Choroid plexus epithelial cell (primary cell): ENCODE results near the gene SNRPB.

Experiments
- DNase-seq: peaks from one replicate; pipeline ENCODE4 v3.0.0-alpha.2; 2010; ENCODE audit warnings: low read depth
- H3K4me3 ChIP-seq: 2 replicates; pipeline ENCODE4 v1.5.1; 2011; ENCODE audit warnings: low read depth, mild to moderate bottlenecking, control low read depth, low read length, moderate library complexity
- TF ChIP-seq, protein P1 (sequence below): conservative IDR thresholded peaks from 2 replicates; pipeline ENCODE4 v1.5.1; 2011; ENCODE audit warnings: low read depth, mild to moderate bottlenecking, control low read depth, inconsistent platforms, low read length, moderate library complexity

SNRPB gene

DNA sequence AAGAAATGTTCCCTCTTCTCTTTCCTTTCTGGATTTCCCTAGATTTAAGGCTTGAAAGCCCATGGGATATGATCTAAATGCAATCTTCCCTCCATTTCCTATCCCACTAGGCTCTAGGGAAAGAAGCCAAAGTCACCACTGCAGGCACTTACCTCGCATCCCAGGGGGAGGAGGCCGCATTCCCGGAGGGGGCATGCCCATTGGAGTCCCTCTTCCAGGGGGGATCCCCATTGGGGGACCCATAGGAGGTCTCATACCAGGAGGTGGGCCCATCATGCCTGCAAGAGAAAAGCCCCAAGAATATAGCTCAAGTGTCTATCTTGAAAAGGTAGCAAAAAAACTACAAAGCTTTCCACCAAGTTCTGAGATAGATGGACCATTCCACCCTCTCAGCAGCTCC lies 8.1 kb downstream of the SNRPB start:
- TF ChIP-seq, protein P1, sequence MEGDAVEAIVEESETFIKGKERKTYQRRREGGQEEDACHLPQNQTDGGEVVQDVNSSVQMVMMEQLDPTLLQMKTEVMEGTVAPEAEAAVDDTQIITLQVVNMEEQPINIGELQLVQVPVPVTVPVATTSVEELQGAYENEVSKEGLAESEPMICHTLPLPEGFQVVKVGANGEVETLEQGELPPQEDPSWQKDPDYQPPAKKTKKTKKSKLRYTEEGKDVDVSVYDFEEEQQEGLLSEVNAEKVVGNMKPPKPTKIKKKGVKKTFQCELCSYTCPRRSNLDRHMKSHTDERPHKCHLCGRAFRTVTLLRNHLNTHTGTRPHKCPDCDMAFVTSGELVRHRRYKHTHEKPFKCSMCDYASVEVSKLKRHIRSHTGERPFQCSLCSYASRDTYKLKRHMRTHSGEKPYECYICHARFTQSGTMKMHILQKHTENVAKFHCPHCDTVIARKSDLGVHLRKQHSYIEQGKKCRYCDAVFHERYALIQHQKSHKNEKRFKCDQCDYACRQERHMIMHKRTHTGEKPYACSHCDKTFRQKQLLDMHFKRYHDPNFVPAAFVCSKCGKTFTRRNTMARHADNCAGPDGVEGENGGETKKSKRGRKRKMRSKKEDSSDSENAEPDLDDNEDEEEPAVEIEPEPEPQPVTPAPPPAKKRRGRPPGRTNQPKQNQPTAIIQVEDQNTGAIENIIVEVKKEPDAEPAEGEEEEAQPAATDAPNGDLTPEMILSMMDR, result no peak
- H3K4me3 ChIP-seq, result no peak overlapping the region
- DNase-seq, result no peak

DNA sequence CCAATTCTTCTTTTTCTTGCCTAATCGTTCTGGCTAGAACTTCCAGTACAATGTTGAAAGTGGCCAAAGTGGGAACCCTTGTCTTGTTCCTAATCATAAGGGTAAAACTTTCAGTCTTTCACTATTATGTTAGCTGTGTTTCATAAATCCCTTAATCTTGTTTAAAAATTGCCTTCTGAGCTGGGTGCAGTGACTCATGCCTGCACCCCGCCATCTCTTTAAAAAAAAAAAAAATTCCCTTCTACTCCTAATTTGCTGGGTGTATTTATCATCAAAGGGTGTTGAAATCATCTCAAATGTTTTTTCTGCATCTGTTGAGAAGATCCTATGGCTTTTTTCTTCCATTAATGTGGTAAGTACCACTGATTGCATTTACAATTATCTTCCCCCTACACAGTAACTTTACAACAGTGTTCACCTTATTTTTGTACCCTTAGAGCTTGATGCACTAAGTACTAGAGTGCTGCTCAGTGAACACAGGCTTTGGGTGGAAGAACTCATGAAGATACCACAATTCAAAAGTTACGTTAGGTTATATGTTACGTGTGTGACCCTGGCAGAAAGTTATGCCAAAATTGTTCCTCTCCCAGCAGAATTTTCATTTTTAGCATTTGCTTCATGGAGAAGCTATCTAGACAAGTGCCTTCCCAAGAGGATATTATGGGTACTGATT lies 9.7 kb downstream of the SNRPB start:
- no peak overlapping the region for H3K4me3 ChIP-seq
- TF ChIP-seq, protein P1, result no peak
- DNase-seq, result no peak

DNA sequence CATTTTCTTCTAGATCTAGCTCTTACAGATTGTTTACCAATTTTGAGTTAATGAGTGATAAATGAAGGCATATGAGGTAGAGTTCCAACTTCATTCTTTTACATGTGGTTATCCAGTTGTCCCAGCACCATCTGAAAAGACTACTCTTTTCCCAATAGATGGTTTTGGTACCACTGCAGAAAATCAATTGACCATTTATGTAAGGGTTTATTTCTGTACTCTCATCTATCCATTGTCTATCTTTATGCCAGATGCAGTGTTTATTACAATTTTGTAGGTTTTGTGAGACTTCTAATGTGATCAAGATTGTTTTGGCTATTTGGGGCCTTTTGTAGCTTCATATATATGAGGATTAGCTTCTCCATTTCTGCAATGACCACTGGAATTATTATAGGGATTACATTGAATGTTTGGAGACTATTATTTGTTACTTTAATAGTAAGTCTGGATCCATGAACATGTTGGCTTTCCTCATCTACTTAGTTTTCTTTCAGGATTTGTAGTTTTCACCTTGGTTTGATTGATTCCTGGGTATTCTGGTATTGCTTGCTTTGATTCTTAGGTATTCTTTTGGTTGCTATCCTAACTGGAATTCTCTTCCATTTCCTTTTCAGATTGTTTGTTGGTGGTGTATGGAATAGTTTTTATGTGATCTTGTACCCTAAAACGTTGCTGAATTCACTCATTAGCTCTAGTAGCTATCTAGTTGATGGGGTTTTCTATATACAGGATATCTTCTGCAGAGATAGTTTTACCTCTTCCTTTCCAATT lies 10.4 kb downstream of the SNRPB start:
- no peak overlapping the region for H3K4me3 ChIP-seq
- TF ChIP-seq, protein P1, result no peak
- no peak for DNase-seq

DNA sequence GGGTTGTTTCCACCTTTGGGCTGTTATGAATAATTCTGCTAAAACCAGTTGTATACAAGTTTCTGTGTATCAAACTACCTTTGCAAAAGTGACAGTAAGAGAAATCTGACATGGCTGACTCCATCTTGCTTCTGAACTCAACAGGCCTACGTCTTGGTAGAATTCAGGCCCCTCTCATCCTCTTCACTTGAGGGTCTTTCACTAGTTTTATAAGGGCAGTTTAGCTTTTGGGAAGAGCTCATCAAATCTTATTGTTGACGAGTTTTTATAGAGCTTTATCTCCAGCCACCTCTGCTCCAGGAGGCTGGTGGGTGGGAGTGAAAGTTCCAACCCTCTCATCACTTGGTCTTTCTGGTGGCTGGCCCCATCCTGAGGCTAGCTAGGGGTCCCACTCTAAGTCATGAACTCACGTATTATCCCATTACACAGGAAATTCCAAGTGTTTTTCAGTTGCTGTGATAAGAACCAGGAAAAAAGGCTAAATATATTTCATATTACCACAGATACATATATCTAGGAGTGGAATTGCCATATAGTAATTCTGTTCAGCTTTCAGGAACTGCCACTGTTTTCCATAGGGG lies 11.6 kb downstream of the SNRPB start:
- TF ChIP-seq, protein P1, result no peak
- DNase-seq, result no peak
- H3K4me3 ChIP-seq, result no peak overlapping the region

DNA sequence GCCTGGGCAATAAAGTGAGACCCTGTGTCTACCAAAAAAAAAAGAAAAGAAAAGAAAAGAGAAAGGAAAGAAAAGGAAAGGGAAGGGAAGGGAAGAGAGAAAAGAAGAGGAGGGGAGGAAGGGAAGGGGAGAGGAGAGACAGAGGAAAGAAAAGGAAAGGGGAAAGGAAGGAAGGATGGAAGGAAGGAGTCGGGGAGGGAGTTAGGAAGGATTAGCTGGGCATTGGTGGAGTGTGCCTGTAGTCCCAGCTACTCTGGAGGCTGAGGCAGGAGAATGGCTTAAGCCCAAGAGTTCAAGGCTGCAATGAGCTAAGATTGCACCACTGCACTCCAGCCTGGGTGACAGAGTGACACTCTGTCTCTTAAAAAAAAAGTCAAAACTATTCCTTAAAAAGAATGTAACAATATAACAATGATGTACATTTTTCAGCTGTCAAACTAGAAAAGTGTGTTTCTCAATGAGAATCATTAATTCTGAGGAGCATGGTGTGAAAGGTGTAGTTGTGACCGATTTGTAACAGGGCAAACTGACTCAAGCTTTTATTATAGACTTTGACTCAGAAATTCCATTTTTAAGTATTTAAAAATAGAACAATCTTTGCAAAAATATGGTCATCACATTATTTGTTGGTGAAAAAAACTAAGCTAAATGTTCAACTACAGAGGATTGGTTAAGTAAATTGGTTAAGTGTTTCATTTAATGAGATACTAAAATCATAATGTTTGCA lies 14.7 kb downstream of the SNRPB start:
- no peak for DNase-seq
- TF ChIP-seq, protein P1, result no peak

DNA sequence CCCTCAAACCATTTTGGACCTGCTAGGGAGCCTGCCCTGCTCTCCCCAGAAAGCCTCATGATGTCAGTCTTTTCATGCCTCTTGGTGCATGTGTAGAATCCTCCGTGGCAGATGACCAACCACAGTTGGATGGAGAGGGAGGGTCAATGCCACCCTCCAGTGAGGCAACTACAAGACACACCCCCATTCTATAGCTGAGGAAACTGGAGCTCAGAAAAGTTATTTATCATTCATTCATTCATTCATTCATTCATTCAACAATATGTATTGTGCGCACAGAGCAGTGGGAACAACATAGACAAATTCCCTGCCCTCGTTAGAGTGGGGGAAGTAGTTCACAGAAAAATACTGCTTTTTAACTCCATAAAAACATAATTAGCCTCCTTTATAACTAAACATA lies 16.8 kb downstream of the SNRPB start:
- DNase-seq, result no peak
- no peak overlapping the region for H3K4me3 ChIP-seq
- TF ChIP-seq, protein P1, result no peak

More for the DNA sequence above, 14.7 kb downstream of the SNRPB start:
- H3K4me3 ChIP-seq, result no peak overlapping the region
